ENCODE data around the gene B3GNT3.

Gene B3GNT3

GRCh38 chr19:17794731-17795494 is at the start of gene B3GNT3:
Gene B3GNT3 (plus strand): TSS chr19:17795138. CDS start chr19:17807808, 12,670 bp downstream.
- DNase-seq (ENCODE audit: low read depth in 2 of 2): no peak

- peak; percentile 88 for DNase-seq (ENCODE audit: low read depth in 2 of 2)
Observed at GRCh38 chr19:17747205-17748098, 47.5 kb upstream of the B3GNT3 start.

- no peak for DNase-seq (ENCODE audit: low read depth in 2 of 2)
Observed at GRCh38 chr19:17748884-17749638, 45.9 kb upstream of the B3GNT3 start.

GRCh38 chr19:17749912-17750317 is 45.0 kb upstream of the B3GNT3 start:
- no peak for DNase-seq (ENCODE audit: low read depth in 2 of 2)

GRCh38 chr19:17751103-17751911 is 43.6 kb upstream of the B3GNT3 start, which contains the start of gene FCHO1:
Gene FCHO1 (plus strand): TSS chr19:17751477. CDS start chr19:17755165, 3,688 bp downstream.
- peak; percentile 65 to 74 for DNase-seq (ENCODE audit: low read depth in 2 of 2)

DNA sequence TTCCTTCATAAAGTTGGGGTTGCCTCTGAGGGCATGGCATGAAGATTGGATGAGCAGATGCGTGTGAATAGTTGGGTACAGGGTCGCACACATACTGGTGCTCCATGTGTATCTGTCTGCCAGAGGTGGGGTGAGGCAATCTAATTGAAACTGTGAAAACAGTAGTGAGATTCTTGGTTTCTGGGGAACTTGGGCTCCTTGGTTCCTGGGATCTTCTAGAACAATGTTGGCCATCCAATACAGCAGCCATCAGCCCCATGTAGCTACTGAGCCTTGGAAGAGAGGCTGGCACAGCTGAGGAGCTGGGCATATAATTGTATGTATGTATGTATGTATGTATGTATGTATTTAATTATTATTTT is 43.0 kb upstream of the B3GNT3 start:
- DNase-seq (ENCODE audit: low read depth in 2 of 2): no peak

- DNase-seq (ENCODE audit: low read depth in 2 of 2): no peak
Observed at GRCh38 chr19:17752865-17753639, 41.9 kb upstream of the B3GNT3 start.

DNA sequence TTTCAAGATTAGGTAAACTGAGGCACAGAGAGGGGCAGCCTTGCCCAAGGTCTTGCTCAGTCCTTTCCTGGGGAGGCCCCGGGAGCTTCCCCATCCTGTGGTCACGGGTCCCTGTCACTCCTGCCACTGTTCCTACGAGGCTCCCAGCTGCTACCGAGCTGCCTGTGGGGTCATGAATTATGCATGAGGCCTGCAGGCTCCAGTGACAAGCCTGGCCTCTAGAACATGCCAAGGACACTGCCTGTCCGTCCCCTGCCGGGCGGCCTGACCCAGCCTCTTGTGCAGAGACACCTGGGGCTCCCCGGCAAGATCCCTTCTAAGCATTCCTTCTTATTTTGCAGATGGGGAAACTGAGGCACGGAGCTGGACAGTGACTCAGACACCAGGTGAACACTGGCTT is 41.0 kb upstream of the B3GNT3 start:
- no peak for DNase-seq (ENCODE audit: low read depth in 2 of 2)

DNA sequence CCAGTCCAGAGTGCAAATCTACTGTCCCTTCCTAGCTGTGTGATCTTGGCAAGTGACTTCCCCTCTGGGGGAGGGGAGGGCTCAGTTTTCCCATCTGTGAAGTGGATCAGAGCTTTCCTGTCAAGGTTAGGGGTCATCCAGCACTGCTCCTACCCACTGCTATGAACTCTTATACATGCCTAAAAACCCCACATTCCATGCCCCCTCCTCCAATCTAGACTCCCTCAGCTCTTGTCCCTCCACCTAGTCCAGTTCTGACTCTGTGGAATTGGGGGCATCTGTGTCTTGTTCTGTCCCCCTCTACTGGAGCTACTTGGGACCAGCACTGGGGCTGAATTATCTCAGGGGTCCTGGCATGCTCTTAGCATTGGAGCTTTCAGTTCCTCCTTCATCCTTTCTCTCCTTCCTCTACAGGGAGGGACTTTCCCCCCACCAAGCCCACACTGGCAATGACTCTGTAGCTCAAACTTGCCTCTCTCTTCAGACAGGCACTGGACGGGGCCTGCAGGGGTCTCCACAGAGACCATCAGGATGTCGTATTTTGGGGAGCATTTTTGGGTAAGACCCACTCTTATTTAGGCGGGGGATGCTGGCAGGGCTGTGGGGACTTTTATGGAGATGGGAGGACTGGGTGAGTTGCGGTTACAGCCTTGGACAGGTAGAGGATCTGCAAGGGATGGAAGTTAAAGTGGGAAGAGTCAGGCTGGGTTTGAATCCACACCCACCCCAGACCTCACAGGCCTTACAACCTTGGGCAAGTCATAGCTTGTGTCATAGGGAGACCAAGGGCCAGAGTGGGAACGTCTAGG is 40.1 kb upstream of the B3GNT3 start:
- no peak for DNase-seq (ENCODE audit: low read depth in 2 of 2)

DNA sequence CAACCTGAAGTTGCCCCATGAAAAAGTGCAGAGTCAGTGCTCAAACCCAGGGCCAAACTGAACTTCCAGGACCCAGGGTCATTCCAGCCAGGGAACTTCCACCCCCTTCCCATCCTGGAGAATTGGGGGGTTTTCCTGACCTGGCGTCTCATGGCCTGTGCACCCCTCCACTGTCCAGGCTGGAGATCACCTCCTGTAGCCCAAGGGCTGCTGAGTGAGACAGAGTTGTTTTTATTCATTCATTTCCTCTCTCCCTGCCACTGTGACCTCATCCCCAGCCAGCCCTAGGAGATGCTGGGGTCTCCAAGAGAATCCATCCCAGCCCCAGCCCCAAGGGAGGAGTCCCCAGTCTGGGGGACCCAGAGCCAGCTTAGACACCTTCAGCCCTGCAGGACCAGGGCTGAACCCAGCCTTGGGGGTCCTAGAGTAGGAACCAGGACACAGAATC is 39.5 kb upstream of the B3GNT3 start:
- DNase-seq (ENCODE audit: low read depth in 2 of 2): no peak

DNA sequence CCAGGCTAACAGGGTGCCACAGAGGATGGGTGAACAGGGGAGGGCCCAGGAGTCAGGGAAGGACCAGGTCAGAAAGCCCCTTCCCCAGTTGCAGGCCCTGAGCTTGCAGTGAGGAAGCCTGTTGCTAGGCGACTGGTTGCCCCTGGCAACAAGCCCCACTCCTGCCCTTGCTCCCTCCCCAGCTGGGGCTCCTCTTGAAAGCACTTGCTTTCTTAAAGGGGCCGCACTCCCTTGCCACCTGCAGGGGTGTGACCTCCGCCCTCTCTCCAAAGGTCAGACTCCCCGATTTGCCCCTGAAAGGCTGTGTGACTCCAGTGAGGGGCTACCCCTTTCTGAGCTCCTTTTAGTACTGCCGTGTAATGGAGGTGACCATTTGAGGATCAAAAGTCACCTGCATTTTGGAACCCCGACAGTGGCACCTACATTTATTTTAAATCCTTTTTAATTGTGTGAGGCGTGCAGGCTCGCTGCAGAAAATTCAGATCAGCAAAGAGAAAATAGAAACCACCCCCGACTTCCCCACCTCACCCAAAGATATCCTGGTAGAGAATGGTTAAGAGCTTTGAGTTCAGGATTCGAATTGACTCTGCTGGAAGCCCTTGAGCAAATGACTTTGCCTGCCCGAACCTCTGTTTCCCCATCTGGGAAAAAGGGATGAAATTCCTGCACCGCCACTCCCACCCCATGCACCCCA is 38.8 kb upstream of the B3GNT3 start:
- DNase-seq (ENCODE audit: low read depth in 2 of 2): no peak

GRCh38 chr19:17757125-17757524 is 37.8 kb upstream of the B3GNT3 start:
- no peak for DNase-seq (ENCODE audit: low read depth in 2 of 2)

DNA sequence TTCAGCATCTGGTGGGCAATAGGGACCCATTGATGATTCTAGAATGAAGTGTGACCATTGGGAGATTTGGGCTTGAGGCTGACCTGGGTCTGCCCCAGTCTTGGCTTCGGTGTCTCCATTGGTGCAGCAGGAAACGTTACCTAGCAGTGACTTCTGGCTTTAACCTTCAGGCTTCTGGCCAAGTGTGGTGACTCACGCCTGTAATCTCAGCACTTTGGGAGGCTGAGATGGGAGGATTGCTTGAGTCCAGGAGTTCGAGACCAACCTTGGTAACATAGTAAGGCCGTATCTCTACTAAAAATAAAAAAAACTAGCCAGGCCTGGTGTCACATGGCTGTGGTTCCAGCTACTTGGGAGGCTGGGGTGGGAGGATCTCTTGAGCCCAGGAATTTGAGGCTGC is 36.4 kb upstream of the B3GNT3 start:
- no peak for DNase-seq (ENCODE audit: low read depth in 2 of 2)

DNA sequence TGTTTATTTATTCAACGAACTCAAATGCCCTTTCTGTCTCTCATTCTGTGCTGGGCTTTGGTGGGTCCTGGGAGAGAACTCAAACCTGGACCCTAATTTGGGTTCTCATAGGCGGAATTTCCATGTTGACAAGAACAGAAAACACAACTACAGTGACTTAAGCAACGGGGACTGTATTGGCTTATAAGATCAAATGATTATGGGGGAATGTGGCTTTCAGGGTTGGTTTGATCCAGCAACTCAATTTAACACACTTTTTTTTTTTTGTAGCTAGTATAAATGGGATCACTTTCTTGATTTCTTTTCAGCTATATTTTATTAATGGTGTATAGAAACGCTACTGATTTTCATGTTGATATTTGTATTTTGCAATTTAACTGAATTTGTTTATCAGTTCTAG is 33.8 kb upstream of the B3GNT3 start:
- DNase-seq (ENCODE audit: low read depth in 2 of 2): no peak

DNA sequence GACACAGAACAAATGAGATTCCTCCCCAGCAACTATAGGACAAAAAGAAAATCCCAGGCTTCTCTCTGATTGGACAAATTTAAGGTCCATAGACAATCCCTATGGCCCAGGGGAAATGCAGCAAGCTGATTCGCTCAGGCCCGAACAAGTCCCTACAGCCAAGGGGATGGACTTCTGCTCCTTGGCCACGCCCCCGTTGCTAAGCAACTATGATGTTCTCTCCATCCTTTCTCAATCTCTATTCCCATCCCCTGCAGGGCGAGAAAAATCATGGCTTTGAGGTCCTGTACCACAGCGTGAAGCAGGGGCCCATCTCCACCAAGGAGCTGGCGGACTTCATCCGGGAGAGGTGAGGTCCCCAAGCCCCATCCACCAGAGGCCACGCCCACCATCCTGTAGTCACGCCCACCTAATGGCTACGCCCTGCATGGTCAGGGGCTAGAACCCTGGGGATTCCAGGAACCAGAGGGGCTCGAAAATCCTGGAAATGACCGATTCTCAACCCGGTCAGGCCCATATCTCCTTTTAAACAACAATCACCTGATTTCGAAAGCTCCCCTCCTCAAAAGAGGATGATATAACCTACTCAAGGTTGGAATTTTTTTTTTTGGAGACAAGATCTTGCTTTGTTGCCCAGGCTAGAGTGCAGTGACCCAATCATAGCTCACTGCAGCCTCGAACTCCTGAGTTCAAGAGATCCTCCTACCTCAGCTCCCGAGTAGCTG is 32.3 kb upstream of the B3GNT3 start:
- DNase-seq (ENCODE audit: low read depth in 2 of 2): no peak

GRCh38 chr19:17764348-17764747 is 30.6 kb upstream of the B3GNT3 start:
- DNase-seq (ENCODE audit: low read depth in 2 of 2): no peak

GRCh38 chr19:17765069-17765618 is 29.8 kb upstream of the B3GNT3 start:
- DNase-seq (ENCODE audit: low read depth in 2 of 2): no peak

- no peak for DNase-seq (ENCODE audit: low read depth in 2 of 2)
Observed at GRCh38 chr19:17766543-17767131, 28.3 kb upstream of the B3GNT3 start.

Data from stimulated activated CD4-positive, alpha-beta T cell treated with anti-CD3 and anti-CD28 coated beads, Interleukin-1b, Interleukin-23, amount 100 ng/mL, for 1 hour (primary cell).